ENCODE results near the gene DOCK2. TPM values are rescaled to one million over a fixed set of nuclear protein-coding genes. Genes with fewer than 3 reads are reported as not detected.

Gene DOCK2
- total and polyA plus RNA-seq, 2 donors = 34.6 to 99.4 TPM

GRCh38 chr5:169728418-169728817 is 91.3 kb downstream of the DOCK2 start:
- Histone ChIP-seq H3K4me1 (ENCODE audit: control insufficient read depth in 2 of 2, insufficient read depth in 2 of 2, low read length in 2 of 2) (no peaks in the 10 kb centered on the region), H3K9me3 (ENCODE audit: control insufficient read depth in 2 of 2, insufficient read depth in 1 of 2, low read length in 1 of 2) (no peaks in the 10 kb centered on the region), H3K36me3 (ENCODE audit: control insufficient read depth in 2 of 2, insufficient read depth in 2 of 2, low read length in 1 of 2) (peaks cover 25 to 75% of the 10 kb centered on the region in 2 donors), H3K27me3 (ENCODE audit: control insufficient read depth in 2 of 2, insufficient read depth in 1 of 2, low read length in 1 of 2) (no peaks in the 10 kb centered on the region), H3K4me3 (ENCODE audit: low read length in 2 of 2) (no peak overlapping the region), H3K27ac (ENCODE audit: low read depth in 1 of 2, low read length in 1 of 2) (no peak overlapping the region)
- 93% methylated on average over 1 of the region's 1 CpG for WGBS
- no peak for DNase-seq (ENCODE audit: low read depth in 6 of 9, low spot score in 9 of 9)

GRCh38 chr5:169731221-169731620 is 94.1 kb downstream of the DOCK2 start:
- Histone ChIP-seq H3K36me3 (ENCODE audit: control insufficient read depth in 2 of 2, insufficient read depth in 2 of 2, low read length in 1 of 2) (peaks cover 23 to 81% of the 10 kb centered on the region in 2 donors), H3K27ac (ENCODE audit: low read depth in 1 of 2, low read length in 1 of 2) (no peak overlapping the region), H3K27me3 (ENCODE audit: control insufficient read depth in 2 of 2, insufficient read depth in 1 of 2, low read length in 1 of 2) (no peaks in the 10 kb centered on the region), H3K9me3 (ENCODE audit: control insufficient read depth in 2 of 2, insufficient read depth in 1 of 2, low read length in 1 of 2) (no peaks in the 10 kb centered on the region), H3K4me1 (ENCODE audit: control insufficient read depth in 2 of 2, insufficient read depth in 2 of 2, low read length in 2 of 2) (no peaks in the 10 kb centered on the region), H3K4me3 (ENCODE audit: low read length in 2 of 2) (no peak overlapping the region)
- no peak for DNase-seq (ENCODE audit: low read depth in 6 of 9, low spot score in 9 of 9)
- WGBS = 98% methylated on average over 6 of the region's 6 CpGs

GRCh38 chr5:169732841-169733240 is 95.8 kb downstream of the DOCK2 start:
- DNase-seq (ENCODE audit: low read depth in 6 of 9, low spot score in 9 of 9) = no peak
- WGBS = 75% methylated on average over 1 of the region's 1 CpG
- H3K9me3 ChIP-seq (ENCODE audit: control insufficient read depth in 2 of 2, insufficient read depth in 1 of 2, low read length in 1 of 2) = no peaks in the 10 kb centered on the region
- H3K27me3 ChIP-seq (ENCODE audit: control insufficient read depth in 2 of 2, insufficient read depth in 1 of 2, low read length in 1 of 2) = no peaks in the 10 kb centered on the region
- no peaks in the 10 kb centered on the region for H3K4me1 ChIP-seq (ENCODE audit: control insufficient read depth in 2 of 2, insufficient read depth in 2 of 2, low read length in 2 of 2)
- H3K36me3 ChIP-seq (ENCODE audit: control insufficient read depth in 2 of 2, insufficient read depth in 2 of 2, low read length in 1 of 2) = peaks cover 19 to 82% of the 10 kb centered on the region in 2 donors
- H3K4me3 ChIP-seq (ENCODE audit: low read length in 2 of 2) = no peak overlapping the region
- H3K27ac ChIP-seq (ENCODE audit: low read depth in 1 of 2, low read length in 1 of 2) = no peak overlapping the region

- over 99% methylated on average over 3 of the region's 3 CpGs for WGBS
- no peaks in the 10 kb centered on the region for H3K27me3 ChIP-seq (ENCODE audit: control insufficient read depth in 2 of 2, insufficient read depth in 1 of 2, low read length in 1 of 2)
- peaks cover 23 to 75% of the 10 kb centered on the region in 2 donors for H3K36me3 ChIP-seq (ENCODE audit: control insufficient read depth in 2 of 2, insufficient read depth in 2 of 2, low read length in 1 of 2)
- H3K9me3 ChIP-seq (ENCODE audit: control insufficient read depth in 2 of 2, insufficient read depth in 1 of 2, low read length in 1 of 2) = no peaks in the 10 kb centered on the region
- H3K27ac ChIP-seq (ENCODE audit: low read depth in 1 of 2, low read length in 1 of 2) = no peak overlapping the region
- H3K4me1 ChIP-seq (ENCODE audit: control insufficient read depth in 2 of 2, insufficient read depth in 2 of 2, low read length in 2 of 2) = no peaks in the 10 kb centered on the region
- no peak for DNase-seq (ENCODE audit: low read depth in 6 of 9, low spot score in 9 of 9)
- no peak overlapping the region for H3K4me3 ChIP-seq (ENCODE audit: low read length in 2 of 2)
Observed at GRCh38 chr5:169735913-169736312, 98.8 kb downstream of the DOCK2 start.

- DNase-seq (ENCODE audit: low read depth in 6 of 9, low spot score in 9 of 9) = no peak
- Histone ChIP-seq H3K27me3 (ENCODE audit: control insufficient read depth in 2 of 2, insufficient read depth in 1 of 2, low read length in 1 of 2) (no peaks in the 10 kb centered on the region), H3K36me3 (ENCODE audit: control insufficient read depth in 2 of 2, insufficient read depth in 2 of 2, low read length in 1 of 2) (peaks cover 26 to 75% of the 10 kb centered on the region in 2 donors), H3K4me3 (ENCODE audit: low read length in 2 of 2) (no peak overlapping the region), H3K9me3 (ENCODE audit: control insufficient read depth in 2 of 2, insufficient read depth in 1 of 2, low read length in 1 of 2) (no peaks in the 10 kb centered on the region), H3K27ac (ENCODE audit: low read depth in 1 of 2, low read length in 1 of 2) (no peak overlapping the region), H3K4me1 (ENCODE audit: control insufficient read depth in 2 of 2, insufficient read depth in 2 of 2, low read length in 2 of 2) (no peaks in the 10 kb centered on the region)
- WGBS = 98% methylated on average over 2 of the region's 2 CpGs
Observed at GRCh38 chr5:169736653-169737052, 99.6 kb downstream of the DOCK2 start.

GRCh38 chr5:169740435-169740834 is 103.4 kb downstream of the DOCK2 start:
- H3K27ac ChIP-seq (ENCODE audit: low read depth in 1 of 2, low read length in 1 of 2) = no peak overlapping the region
- H3K36me3 ChIP-seq (ENCODE audit: control insufficient read depth in 2 of 2, insufficient read depth in 2 of 2, low read length in 1 of 2) = peaks cover 43 to 78% of the 10 kb centered on the region in 2 donors
- H3K4me1 ChIP-seq (ENCODE audit: control insufficient read depth in 2 of 2, insufficient read depth in 2 of 2, low read length in 2 of 2) = no peaks in the 10 kb centered on the region
- DNase-seq (ENCODE audit: low read depth in 6 of 9, low spot score in 9 of 9) = no peak
- 97% methylated on average over 3 of the region's 3 CpGs for WGBS
- no peaks in the 10 kb centered on the region for H3K9me3 ChIP-seq (ENCODE audit: control insufficient read depth in 2 of 2, insufficient read depth in 1 of 2, low read length in 1 of 2)
- no peak overlapping the region for H3K4me3 ChIP-seq (ENCODE audit: low read length in 2 of 2)
- no peaks in the 10 kb centered on the region for H3K27me3 ChIP-seq (ENCODE audit: control insufficient read depth in 2 of 2, insufficient read depth in 1 of 2, low read length in 1 of 2)

- no peaks in the 10 kb centered on the region for H3K4me1 ChIP-seq (ENCODE audit: control insufficient read depth in 2 of 2, insufficient read depth in 2 of 2, low read length in 2 of 2)
- no peak overlapping the region for H3K27ac ChIP-seq (ENCODE audit: low read depth in 1 of 2, low read length in 1 of 2)
- 93% methylated on average over 7 of the region's 7 CpGs for WGBS
- no peaks in the 10 kb centered on the region for H3K9me3 ChIP-seq (ENCODE audit: control insufficient read depth in 2 of 2, insufficient read depth in 1 of 2, low read length in 1 of 2)
- peaks cover 56 to 78% of the 10 kb centered on the region in 2 donors for H3K36me3 ChIP-seq (ENCODE audit: control insufficient read depth in 2 of 2, insufficient read depth in 2 of 2, low read length in 1 of 2)
- DNase-seq (ENCODE audit: low read depth in 6 of 9, low spot score in 9 of 9) = no peak
- no peak overlapping the region for H3K4me3 ChIP-seq (ENCODE audit: low read length in 2 of 2)
- H3K27me3 ChIP-seq (ENCODE audit: control insufficient read depth in 2 of 2, insufficient read depth in 1 of 2, low read length in 1 of 2) = no peaks in the 10 kb centered on the region
Observed at GRCh38 chr5:169742771-169743296, 105.8 kb downstream of the DOCK2 start.

GRCh38 chr5:169744336-169744735 is 107.3 kb downstream of the DOCK2 start:
- Histone ChIP-seq H3K9me3 (ENCODE audit: control insufficient read depth in 2 of 2, insufficient read depth in 1 of 2, low read length in 1 of 2) (no peaks in the 10 kb centered on the region), H3K27me3 (ENCODE audit: control insufficient read depth in 2 of 2, insufficient read depth in 1 of 2, low read length in 1 of 2) (no peaks in the 10 kb centered on the region), H3K4me3 (ENCODE audit: low read length in 2 of 2) (no peak overlapping the region), H3K27ac (ENCODE audit: low read depth in 1 of 2, low read length in 1 of 2) (no peak overlapping the region), H3K4me1 (ENCODE audit: control insufficient read depth in 2 of 2, insufficient read depth in 2 of 2, low read length in 2 of 2) (no peaks in the 10 kb centered on the region), H3K36me3 (ENCODE audit: control insufficient read depth in 2 of 2, insufficient read depth in 2 of 2, low read length in 1 of 2) (peaks cover 60 to 84% of the 10 kb centered on the region in 2 donors)
- 93% methylated on average over 1 of the region's 1 CpG for WGBS
- DNase-seq (ENCODE audit: low read depth in 6 of 9, low spot score in 9 of 9) = no peak

GRCh38 chr5:169745441-169746146 is 108.5 kb downstream of the DOCK2 start:
- Histone ChIP-seq H3K27me3 (ENCODE audit: control insufficient read depth in 2 of 2, insufficient read depth in 1 of 2, low read length in 1 of 2) (no peaks in the 10 kb centered on the region), H3K27ac (ENCODE audit: low read depth in 1 of 2, low read length in 1 of 2) (no peak overlapping the region), H3K36me3 (ENCODE audit: control insufficient read depth in 2 of 2, insufficient read depth in 2 of 2, low read length in 1 of 2) (peaks cover 63 to 87% of the 10 kb centered on the region in 2 donors), H3K9me3 (ENCODE audit: control insufficient read depth in 2 of 2, insufficient read depth in 1 of 2, low read length in 1 of 2) (no peaks in the 10 kb centered on the region), H3K4me1 (ENCODE audit: control insufficient read depth in 2 of 2, insufficient read depth in 2 of 2, low read length in 2 of 2) (no peaks in the 10 kb centered on the region), H3K4me3 (ENCODE audit: low read length in 2 of 2) (no peak overlapping the region)
- 98% methylated on average over 6 of the region's 6 CpGs for WGBS
- no peak for DNase-seq (ENCODE audit: low read depth in 6 of 9, low spot score in 9 of 9)

All from thymus (tissue), 11 donors.